ENCODE results near the gene ABCG1.
"Not testable (repeated sequence)": the region's sequence is repeated elsewhere in the genome, so short reads cannot be mapped to it uniquely, and the experiment has no call there.

Gene ABCG1

DNA sequence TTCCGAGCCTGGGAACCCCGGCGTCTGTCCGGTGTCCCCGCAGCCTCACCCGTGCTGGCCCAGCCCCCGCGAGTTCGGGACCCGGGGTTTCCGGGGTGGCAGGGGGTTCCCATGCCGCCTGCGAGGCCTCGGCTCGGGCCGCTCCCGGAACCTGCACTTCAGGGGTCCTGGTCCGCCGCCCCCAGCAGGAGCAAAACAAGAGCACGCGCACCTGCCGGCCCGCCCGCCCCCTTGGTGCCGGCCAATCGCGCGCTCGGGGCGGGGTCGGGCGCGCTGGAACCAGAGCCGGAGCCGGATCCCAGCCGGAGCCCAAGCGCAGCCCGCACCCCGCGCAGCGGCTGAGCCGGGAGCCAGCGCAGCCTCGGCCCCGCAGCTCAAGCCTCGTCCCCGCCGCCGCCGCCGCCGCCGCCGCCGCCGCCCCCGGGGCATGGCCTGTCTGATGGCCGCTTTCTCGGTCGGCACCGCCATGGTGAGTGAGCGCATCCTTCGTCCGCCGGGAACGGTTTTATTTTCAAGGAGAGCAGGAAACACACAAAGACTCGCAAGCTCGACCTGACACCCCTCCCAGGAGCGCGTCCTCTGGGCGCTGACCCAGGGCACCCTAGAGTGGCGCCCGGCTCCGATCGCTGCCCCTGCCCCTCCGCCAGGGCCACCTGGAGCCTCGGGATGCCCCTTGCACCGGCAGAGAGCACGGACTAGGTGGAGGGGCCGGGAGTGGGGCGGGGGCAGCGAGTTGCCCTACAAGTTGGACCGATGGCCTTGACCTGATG lies at the start of gene ABCG1:
Gene ABCG1 (plus strand): TSS at position 305 of the 770 bp plus-strand sequence. CDS start 123 bp downstream, at position 428.
- peak in 1 of 2 donors; percentile 32 for DNase-seq (ENCODE audit: low read depth in 1 of 2, low spot score in 1 of 2)

DNA sequence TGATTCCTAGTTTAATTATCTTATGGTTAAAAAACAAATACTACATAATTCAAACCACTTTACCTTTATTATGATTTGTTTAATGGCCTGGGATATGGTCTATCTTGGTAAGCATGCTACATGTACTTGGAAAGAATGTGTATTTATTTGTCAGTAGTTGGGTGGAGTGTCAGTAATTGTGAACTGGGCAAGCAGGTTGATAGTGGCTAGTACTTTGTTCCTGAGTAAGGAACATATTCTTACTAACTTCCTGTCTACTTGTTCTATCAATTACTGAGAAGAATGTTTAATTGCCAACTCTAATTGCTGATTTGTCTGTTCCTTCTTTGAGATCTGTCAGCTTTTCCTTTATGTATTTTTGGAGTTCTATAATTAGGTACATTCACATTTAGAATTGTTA lies 49.2 kb upstream of the ABCG1 start:
- no peak for DNase-seq (ENCODE audit: low read depth in 1 of 2, low spot score in 1 of 2)

DNA sequence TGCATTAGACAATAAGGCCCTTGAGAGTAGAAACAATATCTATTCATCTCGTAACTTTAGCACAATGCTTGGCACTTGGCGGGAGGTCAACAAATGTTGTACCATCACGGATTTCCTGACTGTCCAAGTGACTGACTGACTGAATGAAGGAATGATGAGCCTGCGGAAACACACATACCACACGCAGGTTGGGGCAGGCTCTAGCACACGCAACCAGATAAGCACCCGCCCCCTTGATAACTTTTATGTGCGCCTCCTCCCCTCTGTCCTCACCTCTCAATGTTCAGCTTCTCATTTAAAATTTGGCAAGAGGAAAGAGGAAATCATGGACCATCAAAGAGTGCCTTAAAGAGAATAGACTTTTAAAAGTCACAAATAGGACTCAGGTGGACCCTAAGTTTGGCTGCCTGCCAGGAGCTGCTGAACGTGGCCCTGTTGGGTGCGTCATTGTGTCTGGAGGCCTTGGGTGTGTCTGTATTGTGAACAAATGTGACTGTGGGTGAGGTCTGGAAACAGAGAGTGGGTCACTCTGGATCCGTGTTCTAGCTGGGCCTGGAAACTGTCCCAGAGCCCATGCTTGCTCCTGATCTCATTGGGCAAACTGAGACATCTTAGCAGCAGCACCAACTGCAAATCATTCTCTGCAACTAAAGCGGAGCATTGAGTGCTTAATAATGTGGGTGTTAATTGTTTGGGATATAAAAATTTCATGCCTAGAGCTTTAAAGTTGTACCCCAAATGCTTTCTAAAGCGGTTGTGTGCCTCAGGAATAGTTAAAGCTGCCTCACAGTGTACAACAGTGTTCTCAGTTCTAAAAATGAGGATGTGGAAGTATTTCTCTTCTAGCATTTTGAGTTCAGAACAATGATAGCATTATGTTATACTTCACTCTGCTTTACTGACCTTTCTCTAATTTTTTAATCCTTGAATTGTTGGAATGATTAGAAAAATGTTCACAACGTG lies 47.6 kb upstream of the ABCG1 start:
- DNase-seq (ENCODE audit: low read depth in 1 of 2, low spot score in 1 of 2), result no peak

DNA sequence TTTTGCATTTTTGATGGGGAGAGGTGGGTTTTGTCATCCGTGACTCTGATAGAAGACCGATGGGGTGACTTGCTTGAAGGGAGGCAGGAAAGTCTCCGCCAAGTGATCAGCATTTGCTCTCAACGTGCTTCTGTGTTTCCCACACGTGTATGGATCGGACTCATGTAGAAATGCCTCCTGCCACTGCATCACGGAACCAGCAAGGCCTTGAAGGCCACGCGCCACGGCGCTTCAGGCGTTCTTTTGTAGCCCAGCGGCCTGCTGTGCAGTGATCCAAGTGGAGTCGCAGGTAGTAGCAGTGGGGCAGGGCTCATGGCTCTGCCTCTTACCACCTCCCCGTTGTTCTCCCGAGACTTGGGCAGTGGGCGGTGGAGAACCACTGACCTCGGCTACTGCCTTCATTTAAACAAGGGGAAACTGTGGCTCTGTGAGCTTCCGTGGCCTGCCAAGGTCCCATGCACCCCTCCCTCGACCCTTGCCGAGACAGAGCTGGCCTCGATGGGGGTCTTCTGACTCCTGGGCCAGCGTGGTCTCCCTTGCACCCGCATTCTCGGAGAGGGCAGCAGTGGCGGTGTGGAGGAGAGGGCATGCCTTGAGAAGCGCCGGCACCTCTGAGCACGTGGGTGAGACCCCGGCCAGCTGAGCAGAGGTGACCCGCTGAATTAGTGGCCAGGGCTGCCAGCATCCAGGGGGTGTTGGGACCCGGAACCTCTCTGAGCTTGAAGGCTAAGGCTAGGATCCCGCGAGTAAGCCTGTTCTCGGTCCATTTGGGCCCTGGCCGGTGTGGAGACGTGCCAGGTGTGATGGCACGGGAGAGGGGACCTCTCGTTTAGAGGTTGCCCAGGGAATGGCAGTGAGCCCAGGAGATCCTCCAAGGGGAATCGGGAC lies 46.1 kb upstream of the ABCG1 start:
- DNase-seq (ENCODE audit: low read depth in 1 of 2, low spot score in 1 of 2), result no peak

DNA sequence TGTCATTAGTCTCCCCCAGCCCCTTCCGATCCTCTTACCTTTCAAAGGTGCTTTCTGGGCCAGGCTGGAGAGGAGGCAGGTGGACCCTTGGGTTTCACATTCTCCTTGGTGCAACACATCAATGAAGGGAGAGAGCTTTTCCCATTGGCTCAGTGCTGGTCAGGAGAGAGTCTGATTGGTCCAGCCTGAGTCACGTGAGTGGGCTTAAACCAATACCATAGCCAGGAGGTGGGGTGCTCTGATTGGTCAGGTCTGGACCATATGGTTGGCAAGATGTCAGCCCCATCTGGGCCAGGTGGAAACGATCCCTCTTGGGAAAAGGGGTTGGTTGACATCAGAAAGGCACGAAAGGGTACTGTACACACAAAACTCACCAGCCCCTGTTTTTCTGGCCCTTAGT lies 44.8 kb upstream of the ABCG1 start:
- no peak for DNase-seq (ENCODE audit: low read depth in 1 of 2, low spot score in 1 of 2)

DNA sequence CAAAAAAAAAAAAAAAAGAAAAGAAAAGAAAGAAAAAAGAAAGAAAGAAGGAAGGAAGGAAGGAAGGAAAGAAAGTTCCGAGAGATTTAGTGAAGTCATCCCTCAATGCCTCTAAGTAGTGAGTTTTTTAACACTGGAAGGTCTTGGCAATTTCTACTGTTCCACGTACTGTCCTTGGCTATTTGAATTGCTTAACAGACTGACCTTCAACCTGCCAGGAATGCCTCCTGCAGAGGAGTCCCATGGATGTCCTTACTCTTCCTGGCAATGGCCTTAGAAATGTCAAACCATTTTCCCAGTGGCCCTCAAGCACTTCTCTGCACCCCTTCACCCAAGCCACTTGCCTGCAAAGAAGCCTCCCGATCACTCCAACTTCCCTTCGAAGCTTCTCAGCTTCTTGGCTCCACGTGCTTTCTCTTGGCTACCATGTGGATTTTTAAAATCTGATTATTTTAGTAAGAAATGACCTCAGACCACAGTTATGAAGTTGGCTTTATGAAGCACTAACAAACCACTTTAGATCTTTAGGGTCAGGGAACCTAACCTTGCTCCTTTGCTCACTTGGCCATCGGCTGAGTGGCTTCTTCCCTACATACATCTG lies 43.7 kb upstream of the ABCG1 start:
- DNase-seq (ENCODE audit: low read depth in 1 of 2, low spot score in 1 of 2), result no peak

DNA sequence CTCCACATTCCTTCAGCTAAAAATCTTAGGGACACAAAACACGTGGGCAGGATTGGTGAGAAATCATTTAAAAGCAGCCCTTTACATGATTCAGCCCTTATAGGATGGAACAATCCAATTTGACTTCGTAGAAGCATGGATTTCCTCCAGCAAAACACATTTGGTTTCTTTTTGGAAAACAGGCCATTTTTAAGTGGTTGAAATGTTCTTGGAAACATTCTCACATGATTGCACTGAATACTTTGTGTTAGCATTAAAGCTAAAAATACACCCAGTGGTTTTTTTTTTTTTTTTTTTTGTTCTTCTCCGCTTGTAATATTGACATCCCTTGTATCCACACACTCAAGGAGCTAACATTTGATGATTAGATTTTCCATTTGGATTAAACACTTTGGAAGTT lies 42.1 kb upstream of the ABCG1 start:
- no peak for DNase-seq (ENCODE audit: low read depth in 1 of 2, low spot score in 1 of 2)

DNA sequence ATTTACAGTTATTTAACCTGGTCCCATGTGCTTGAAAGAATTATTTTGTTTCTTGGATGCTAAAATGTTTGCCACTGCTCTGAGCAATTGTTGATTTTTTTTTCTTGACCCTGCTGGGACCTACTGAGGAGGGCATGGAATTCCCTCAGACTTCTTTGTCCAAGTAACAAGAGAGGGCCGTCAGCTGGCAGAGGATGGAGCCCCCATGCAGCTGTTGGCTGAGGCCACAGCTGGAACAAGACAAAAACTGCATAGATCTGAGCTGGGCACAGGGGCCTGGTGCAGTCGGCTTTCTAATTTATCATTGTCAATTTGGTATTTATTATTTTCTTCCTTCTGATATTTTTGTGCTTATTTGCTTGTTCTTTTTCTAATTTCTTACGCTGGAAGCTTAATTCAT lies 39.6 kb upstream of the ABCG1 start:
- DNase-seq (ENCODE audit: low read depth in 1 of 2, low spot score in 1 of 2), result no peak

DNA sequence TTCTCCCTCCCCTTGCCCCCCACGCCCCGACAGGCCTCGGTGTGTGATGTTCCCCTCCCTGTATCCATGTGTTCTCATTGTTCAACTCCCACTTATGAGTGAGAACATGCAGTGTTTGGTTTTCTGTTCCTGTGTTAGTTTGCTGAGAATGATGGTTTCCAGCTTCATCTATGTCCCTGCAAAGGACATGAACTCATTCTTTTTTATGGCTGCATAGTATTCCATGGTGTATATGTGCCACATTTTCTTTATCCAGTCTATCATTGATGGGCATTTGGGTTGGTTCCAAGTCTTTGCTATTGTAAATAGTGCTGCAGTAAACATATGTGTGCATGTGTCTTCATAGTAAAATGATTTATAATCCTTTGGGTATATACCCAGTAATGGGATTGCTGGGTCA lies 38.9 kb upstream of the ABCG1 start:
- DNase-seq (ENCODE audit: low read depth in 1 of 2, low spot score in 1 of 2), result not testable (repeated sequence)

DNA sequence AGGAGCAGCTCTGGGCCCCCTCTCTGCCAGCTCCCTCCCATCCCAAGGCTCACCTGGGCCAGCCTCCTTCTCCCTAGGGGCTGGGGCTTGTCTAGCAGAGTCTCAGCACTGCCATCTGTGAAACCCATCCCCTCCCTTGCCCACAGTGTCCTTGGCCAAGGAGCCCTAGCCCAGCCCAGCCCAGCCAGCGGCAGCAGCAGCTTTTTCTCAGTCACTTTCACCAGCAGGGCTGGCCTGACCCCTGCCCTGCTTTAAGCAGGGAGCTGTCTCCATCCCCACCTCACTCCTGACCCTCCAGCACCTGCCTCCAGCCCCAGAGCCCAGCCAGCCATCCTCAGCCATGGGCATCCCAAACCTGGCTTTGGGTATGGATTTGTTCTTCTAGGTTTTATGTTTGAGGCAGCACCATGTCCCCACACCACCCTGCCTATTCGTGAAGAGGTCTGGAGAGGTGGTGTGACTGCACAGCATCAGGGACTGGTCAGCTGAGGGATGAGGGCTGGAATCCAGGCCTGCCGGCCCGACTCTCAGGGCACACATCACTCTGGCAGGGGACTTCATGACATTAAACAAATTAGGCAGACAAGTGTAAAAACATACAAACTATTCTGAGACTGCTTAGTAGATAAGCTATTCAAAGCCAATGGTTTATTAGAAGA lies 36.1 kb upstream of the ABCG1 start:
- no peak for DNase-seq (ENCODE audit: low read depth in 1 of 2, low spot score in 1 of 2)

DNA sequence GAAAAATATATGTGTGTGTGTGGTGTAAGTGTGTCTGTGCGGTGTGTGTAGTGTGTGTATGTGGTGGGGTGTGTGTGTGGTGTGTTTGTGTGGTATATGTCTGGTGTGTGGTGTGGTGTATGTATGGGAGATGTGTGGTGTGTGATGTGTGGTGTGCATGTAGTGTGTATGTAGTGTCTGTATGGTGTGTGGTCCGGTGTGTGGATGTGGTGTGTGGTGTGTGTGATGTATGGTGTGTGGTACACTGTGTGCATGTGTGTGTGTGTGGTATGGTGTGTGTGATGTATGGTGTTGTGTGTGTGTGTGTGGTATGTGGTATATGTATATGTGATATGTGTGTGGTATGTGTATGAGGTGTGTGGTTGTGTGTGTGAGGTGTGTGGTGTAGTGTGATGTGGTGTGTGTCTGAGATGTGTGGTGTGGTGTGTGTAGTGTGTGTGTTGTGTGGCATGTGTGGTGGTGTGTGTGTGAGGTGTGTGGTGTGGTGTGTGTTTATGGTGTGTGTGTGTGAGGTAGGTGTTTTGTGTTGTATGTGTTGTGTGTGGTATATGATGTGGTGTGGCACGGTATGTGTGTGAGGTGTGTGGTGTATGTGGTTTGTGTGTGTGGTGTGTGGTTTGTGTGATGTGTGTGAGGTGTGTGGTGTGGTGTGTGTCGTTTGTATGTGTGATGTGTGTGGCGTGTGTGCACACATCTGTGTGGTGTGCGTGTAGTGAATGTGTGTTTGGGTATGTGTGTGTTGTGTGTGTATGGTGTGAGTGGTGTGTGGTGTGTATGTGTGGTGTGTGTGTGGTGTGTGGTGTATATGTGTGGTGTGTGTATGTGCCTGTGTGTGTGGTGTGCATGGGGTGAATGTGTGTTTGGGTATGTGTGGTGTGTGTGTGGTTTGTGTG lies 35.3 kb upstream of the ABCG1 start:
- DNase-seq (ENCODE audit: low read depth in 1 of 2, low spot score in 1 of 2), result no peak

DNA sequence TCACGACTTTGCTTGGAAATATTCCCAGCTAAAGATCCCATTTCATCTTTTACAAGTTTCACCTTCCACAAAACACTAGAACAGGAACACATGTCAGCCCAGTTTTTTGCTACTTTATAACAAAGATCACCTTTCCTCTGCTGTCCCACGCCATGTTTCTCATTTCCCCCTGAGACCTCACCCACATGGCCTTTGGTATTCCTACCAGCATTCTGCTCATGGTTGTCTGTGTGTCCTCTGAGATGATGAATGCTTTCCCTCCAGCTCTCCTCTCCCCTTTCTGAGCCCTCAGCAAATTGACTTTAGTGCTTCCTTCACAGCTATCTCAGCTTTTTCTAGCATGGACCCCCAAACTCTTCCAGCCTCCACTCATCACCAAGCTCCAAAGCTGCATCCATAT lies 32.3 kb upstream of the ABCG1 start:
- no peak for DNase-seq (ENCODE audit: low read depth in 1 of 2, low spot score in 1 of 2)

DNA sequence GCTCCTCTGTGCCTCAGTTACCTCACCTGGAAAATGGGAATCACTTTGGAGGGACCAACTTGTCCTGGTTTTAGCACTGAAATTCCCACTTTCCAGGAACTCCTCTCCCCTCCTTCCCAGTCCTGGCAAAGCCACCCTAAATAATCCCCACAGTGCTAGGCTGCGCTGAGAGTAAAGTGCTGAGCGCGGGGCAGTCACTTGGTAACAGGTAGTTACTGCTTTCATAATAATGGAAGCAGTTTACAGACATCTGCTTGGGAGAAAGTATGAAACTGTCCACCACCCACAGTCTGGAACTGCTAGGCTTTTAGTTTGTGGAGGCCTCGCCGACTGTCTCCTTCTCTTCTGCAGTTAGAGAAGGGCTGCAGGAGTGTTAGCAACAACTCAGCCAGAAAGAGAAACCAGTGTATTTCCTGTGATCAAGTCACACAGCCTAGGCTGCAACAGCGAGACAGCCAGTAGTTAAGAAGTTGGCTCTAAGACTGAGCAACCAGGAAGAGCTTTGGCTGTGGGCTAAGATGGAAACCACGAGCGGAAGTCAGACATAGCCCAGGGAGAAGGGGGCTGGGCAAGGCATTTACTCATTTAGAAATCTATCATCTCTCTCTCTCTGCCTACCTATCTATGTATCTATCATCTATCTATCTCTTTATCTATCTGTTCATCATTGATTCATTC lies 30.8 kb upstream of the ABCG1 start:
- DNase-seq (ENCODE audit: low read depth in 1 of 2, low spot score in 1 of 2), result peak; percentile 52 to 66

DNA sequence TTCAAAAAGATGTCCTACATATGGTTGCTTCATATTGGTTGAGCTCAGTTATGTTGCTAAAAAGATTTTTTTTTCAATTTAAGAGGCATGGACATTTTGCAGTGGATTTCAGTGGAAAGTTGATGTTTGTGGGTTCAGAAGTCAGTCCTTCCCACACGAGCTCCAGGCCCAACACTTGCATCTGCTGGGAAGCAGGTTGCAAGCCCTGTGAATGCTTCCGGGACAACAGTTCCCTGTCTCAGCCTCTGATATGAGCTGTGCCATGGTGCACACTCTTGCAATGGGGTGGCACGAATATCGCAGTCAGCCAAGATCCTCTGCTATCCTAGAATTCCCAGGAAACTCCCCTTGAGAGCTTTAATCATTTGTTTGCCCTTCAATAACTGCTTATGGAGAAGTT lies 30.3 kb upstream of the ABCG1 start:
- DNase-seq (ENCODE audit: low read depth in 1 of 2, low spot score in 1 of 2), result no peak

DNA sequence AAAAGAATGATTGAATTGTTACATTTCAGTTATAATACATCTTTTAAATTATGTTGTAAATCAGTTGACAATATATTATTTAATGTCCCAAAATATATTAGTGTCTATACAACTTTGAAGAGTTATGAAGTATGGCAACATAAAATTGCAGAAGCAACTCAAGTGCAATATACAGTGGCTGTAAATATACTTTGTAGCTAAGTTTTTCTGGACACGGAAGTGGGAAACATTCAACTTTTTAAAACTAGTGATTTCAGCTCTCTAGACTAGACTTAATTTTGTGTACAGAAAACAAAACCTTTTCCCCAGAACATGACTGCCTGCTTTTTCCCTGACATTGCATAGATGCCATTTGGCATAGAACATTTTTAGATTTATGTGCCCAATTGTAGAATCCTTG lies 29.5 kb upstream of the ABCG1 start:
- DNase-seq (ENCODE audit: low read depth in 1 of 2, low spot score in 1 of 2), result no peak

DNA sequence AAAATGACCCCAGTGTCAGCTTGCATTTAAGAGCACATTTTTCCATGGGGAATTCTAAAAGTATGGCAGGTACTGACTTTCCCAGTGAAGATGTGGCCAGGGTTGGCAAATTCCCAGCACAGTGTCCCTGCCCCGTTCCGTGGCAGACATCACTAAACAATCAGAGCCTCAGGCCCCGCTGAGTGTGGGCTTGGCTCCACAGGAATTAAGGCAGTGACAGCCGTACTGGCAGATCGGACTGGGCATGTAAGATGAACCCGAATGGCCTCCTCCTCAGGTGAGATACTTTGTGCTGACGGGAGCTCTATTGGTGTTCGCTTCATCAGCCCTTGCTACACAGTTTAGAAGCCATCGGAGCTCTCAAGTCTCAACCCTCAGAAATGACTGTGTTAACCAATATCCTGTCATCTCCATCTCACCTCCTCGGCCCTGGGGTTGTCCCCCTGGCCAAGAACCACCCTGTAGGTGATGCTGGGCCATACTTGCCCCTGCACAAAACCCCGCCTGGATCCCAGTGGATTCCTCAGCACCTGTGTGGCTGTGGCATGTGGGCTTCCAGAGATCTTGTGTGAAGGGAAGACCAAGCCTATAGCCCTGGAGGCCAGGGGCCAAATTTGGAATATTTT lies 29.0 kb upstream of the ABCG1 start:
- DNase-seq (ENCODE audit: low read depth in 1 of 2, low spot score in 1 of 2), result no peak

DNA sequence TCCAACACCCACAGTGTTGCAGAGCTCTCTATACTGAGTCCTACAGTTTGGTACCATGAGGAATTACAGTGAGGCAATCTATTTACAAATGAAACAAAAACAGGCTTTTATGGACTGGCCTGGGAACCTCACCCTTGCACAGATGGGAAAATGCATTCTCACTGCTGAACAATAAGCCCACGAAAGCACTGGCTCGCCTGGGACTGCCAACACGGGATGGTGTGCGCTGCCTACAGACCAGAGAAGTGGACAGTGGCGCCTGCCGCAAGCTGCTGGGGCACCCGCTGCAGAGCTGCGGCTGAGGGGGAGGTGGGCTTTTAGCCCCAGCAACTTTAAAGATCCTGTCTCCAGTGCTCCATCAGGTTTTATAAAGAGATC lies 28.5 kb upstream of the ABCG1 start:
- no peak for DNase-seq (ENCODE audit: low read depth in 1 of 2, low spot score in 1 of 2)

DNA sequence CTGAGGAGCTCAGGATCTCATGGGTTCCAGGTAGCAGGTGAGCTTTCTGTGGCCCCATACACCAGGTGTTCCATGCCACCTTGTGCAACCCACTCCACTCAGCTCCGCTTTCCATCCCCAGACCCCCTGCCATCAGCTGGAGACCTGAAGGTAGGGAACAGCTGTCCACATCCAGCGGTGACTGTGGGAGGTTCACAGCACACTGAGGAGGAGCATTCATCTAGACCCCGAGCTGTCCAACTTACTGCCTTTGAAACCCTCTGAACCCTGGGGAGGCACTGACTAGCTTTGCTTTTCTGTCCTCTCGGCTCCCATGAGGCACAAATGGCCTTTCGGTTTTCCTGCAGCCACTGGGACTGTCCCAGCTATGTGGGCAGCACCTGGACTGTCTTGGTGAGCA lies 27.9 kb upstream of the ABCG1 start:
- DNase-seq (ENCODE audit: low read depth in 1 of 2, low spot score in 1 of 2), result no peak
